Natural killer cell (primary cell): Measurements from ENCODE around the gene TRIM9. TPM values are rescaled to one million over a fixed set of nuclear protein-coding genes. Genes with fewer than 3 reads are reported as not detected.

ENCODE experiments used
- ATAC-seq, 3 donors: fragments of 150-1000 bp in 2 of 3; fragments of 200-7000 bp in 1 of 3; cut with Tn5 transposase; 1 replicate in 1 of 3; 2 replicates in 2 of 3; pipeline ENCODE4 v1.10.0; 2021; ENCODE audit warnings: mild to moderate bottlenecking in 2 of 3, moderate library complexity in 2 of 3
- DNase-seq, 2 donors: peaks; one replicate each; pipeline versions ENCODE4 v3.0.0 to v3.0.0-alpha.2; 2013 to 2021; ENCODE audit warnings: mixed read lengths in 1 of 2
- H3K27ac ChIP-seq: one replicate; pipeline ENCODE4 v1.5.1; 2013; ENCODE audit warnings: mild to moderate bottlenecking, low read length
- H3K27me3 ChIP-seq: one replicate; pipeline ENCODE4 v1.6.1; 2013; ENCODE audit warnings: low read length; ENCODE audit not compliant: control insufficient read depth, insufficient read depth
- H3K36me3 ChIP-seq: one replicate; pipeline ENCODE4 v1.6.1; 2013; ENCODE audit warnings: low read length; ENCODE audit not compliant: control insufficient read depth, insufficient read depth
- H3K4me1 ChIP-seq: one replicate; pipeline ENCODE4 v1.6.1; 2013; ENCODE audit warnings: low read length; ENCODE audit not compliant: control insufficient read depth, insufficient read depth
- H3K4me3 ChIP-seq: one replicate; pipeline ENCODE4 v1.5.1; 2013; ENCODE audit warnings: low read length
- H3K9me3 ChIP-seq: one replicate; pipeline ENCODE4 v1.6.1; 2013; ENCODE audit warnings: low read length; ENCODE audit not compliant: control insufficient read depth, insufficient read depth
- H3K27ac Mint-ChIP-seq, 2 donors: one replicate each; pipeline ENCODE4 v1.8.0; 2022; ENCODE audit warnings: mild to moderate bottlenecking in 2 of 2, mixed read lengths in 2 of 2, moderate library complexity in 1 of 2
- H3K27me3 Mint-ChIP-seq, 2 donors: one replicate each; pipeline ENCODE4 v1.8.0; 2022; ENCODE audit warnings: low read depth in 2 of 2, mixed read lengths in 2 of 2
- H3K36me3 Mint-ChIP-seq: one replicate; pipeline ENCODE4 v1.8.0; 2022; ENCODE audit warnings: mixed read lengths
- H3K4me1 Mint-ChIP-seq, 2 donors: one replicate each; pipeline ENCODE4 v1.8.0; 2022; ENCODE audit warnings: mixed read lengths in 2 of 2
- H3K4me3 Mint-ChIP-seq: one replicate; pipeline ENCODE4 v1.8.0; 2022; ENCODE audit warnings: mild to moderate bottlenecking, moderate library complexity, mixed read lengths
- H3K9me3 Mint-ChIP-seq, 2 donors: one replicate each; pipeline ENCODE4 v1.8.0; 2022; ENCODE audit warnings: mixed read lengths in 2 of 2
- CTCF ChIP-seq: fragments of 200-600 bp; IDR thresholded peaks from one replicate; pipeline ENCODE4 v1.8.0; 2022; ENCODE audit warnings: antibody characterized with exemption
- WGBS: methylation state at CpG from one replicate; pipeline ENCODE4 v1.1.7; 2013; ENCODE audit warnings: missing lambda C conversion rate; ENCODE audit not compliant: insufficient coverage; 5-methylcytosine and 5-hydroxymethylcytosine counted together
- intact Hi-C: fragments of 100-400 bp; cut with micrococcal nuclease; formaldehyde crosslinking; loops from one replicate; pipeline ENCODE4 v1.14.2; 2022
- total RNA-seq, 4 donors: library from RNA; stranded (reverse); fragments of 120-200 nt in 1 of 4; gene quantifications; one replicate each; pipeline versions ENCODE4 v1.2.3 to v1.2.4, GENCODE V29; 2013 to 2022

Gene TRIM9
- total RNA-seq, 3 donors from 2014 or later (not counting 1 experiment from before 2014, with no cell fraction given) = 0.25 to 0.40 (median 0.35) TPM

- Histone ChIP-seq H3K9me3 (no peaks in the 10 kb centered on the region), H3K27me3 (no peaks in the 10 kb centered on the region), H3K36me3 (no peaks in the 10 kb centered on the region), H3K4me1 (no peaks in the 10 kb centered on the region), H3K4me3 (no peak overlapping the region), H3K27ac (no peak overlapping the region)
- TF ChIP-seq CTCF = no peak
- Mint-ChIP-seq H3K4me3 (no peak overlapping the region), H3K9me3 (no peaks in the 10 kb centered on the region), H3K27me3 (peaks cover 0 to 2% of the 10 kb centered on the region in 2 donors), H3K36me3 (no peaks in the 10 kb centered on the region), H3K4me1 (no peaks in the 10 kb centered on the region), H3K27ac (no peak overlapping the region)
- intact Hi-C loops = no loop called here
- DNase-seq = no peak
- no peak for ATAC-seq
- WGBS = 89% methylated on average over 4 of the region's 4 CpGs
These were observed 72.1 kb downstream of the TRIM9 start for GRCh38 chr14:51022769-51023168.

- no peak for TF ChIP-seq CTCF
- no peaks in the 10 kb centered on the region for H3K9me3 ChIP-seq
- H3K4me1 ChIP-seq = no peaks in the 10 kb centered on the region
- Mint-ChIP-seq H3K9me3 (no peaks in the 10 kb centered on the region), H3K4me1 (no peaks in the 10 kb centered on the region), H3K4me3 (no peak overlapping the region), H3K36me3 (no peaks in the 10 kb centered on the region), H3K27me3 (peaks cover 0 to 2% of the 10 kb centered on the region in 2 donors), H3K27ac (no peak overlapping the region)
- DNase-seq = no peak
- H3K27ac ChIP-seq = no peak overlapping the region
- no peaks in the 10 kb centered on the region for H3K27me3 ChIP-seq
- intact Hi-C loops = no loop called here
- H3K4me3 ChIP-seq = no peak overlapping the region
- H3K36me3 ChIP-seq = no peaks in the 10 kb centered on the region
- 69% methylated on average over 11 of the region's 11 CpGs for WGBS
- ATAC-seq = no peak
These were observed 74.7 kb downstream of the TRIM9 start for GRCh38 chr14:51020024-51020710.

- Mint-ChIP-seq H3K27me3 (peaks cover 0 to 2% of the 10 kb centered on the region in 2 donors), H3K4me3 (no peak overlapping the region), H3K36me3 (no peaks in the 10 kb centered on the region), H3K4me1 (no peaks in the 10 kb centered on the region), H3K27ac (no peak overlapping the region), H3K9me3 (no peaks in the 10 kb centered on the region)
- Histone ChIP-seq H3K27ac (no peak overlapping the region), H3K27me3 (no peaks in the 10 kb centered on the region), H3K4me1 (no peaks in the 10 kb centered on the region), H3K4me3 (no peak overlapping the region), H3K9me3 (no peaks in the 10 kb centered on the region), H3K36me3 (no peaks in the 10 kb centered on the region)
- no peak for ATAC-seq
- intact Hi-C loops = no loop called here
- TF ChIP-seq CTCF = no peak
- WGBS = 67% methylated on average over 1 of the region's 1 CpG
- DNase-seq = no peak
These were observed 75.8 kb downstream of the TRIM9 start for GRCh38 chr14:51019089-51019488.

- intact Hi-C loops = no loop called here
- Mint-ChIP-seq H3K9me3 (no peaks in the 10 kb centered on the region), H3K27ac (no peak overlapping the region), H3K27me3 (peaks cover 0 to 2% of the 10 kb centered on the region in 2 donors), H3K4me1 (no peaks in the 10 kb centered on the region), H3K36me3 (no peaks in the 10 kb centered on the region), H3K4me3 (no peak overlapping the region)
- Histone ChIP-seq H3K27ac (no peak overlapping the region), H3K9me3 (no peaks in the 10 kb centered on the region), H3K4me1 (no peaks in the 10 kb centered on the region), H3K36me3 (no peaks in the 10 kb centered on the region), H3K27me3 (no peaks in the 10 kb centered on the region), H3K4me3 (no peak overlapping the region)
- ATAC-seq (no peak), DNase-seq (no peak)
- no CpG with 5 or more reads among the region's 4 CpGs for WGBS
- TF ChIP-seq CTCF = no peak
These were observed 76.4 kb downstream of the TRIM9 start for GRCh38 chr14:51018521-51018920.
